D341Med (cell line): ENCODE results near the gene NNMT.
"Not testable (repeated sequence)": the region's sequence is repeated elsewhere in the genome, so short reads cannot be mapped to it uniquely, and the experiment has no call there.

Experiments
- DNase-seq: peaks from one replicate; pipeline ENCODE4 v3.0.0; 2012; ENCODE audit warnings: low spot score

NNMT gene

GRCh38 chr11:114310095-114310494 is 13.9 kb downstream of the NNMT start:
- DNase-seq, result no peak

- DNase-seq, result no peak
Measured at GRCh38 chr11:114311946-114312345, 15.7 kb downstream of the NNMT start.

GRCh38 chr11:114314096-114314495 is 17.9 kb downstream of the NNMT start:
- DNase-seq, result no peak

- DNase-seq, result no peak
Measured at GRCh38 chr11:114315749-114316368, 19.7 kb downstream of the NNMT start.

- DNase-seq, result no peak
Measured at GRCh38 chr11:114316980-114317786, 21.0 kb downstream of the NNMT start.

GRCh38 chr11:114317787-114318137 is 21.6 kb downstream of the NNMT start:
- DNase-seq, result peak; percentile 39

GRCh38 chr11:114318361-114318760 is 22.2 kb downstream of the NNMT start:
- DNase-seq, result no peak

- DNase-seq, result no peak
Measured at GRCh38 chr11:114319716-114320328, 23.6 kb downstream of the NNMT start.

GRCh38 chr11:114321621-114322257 is 25.5 kb downstream of the NNMT start:
- DNase-seq, result no peak

- DNase-seq, result no peak
Measured at GRCh38 chr11:114322934-114323333, 26.7 kb downstream of the NNMT start.

- no peak for DNase-seq
Measured at GRCh38 chr11:114326151-114326550, 30.0 kb downstream of the NNMT start.

GRCh38 chr11:114326776-114327175 is 30.6 kb downstream of the NNMT start:
- DNase-seq, result no peak

GRCh38 chr11:114330373-114330772 is 34.2 kb downstream of the NNMT start:
- no peak for DNase-seq

- peak; percentile 60 for DNase-seq
Measured at GRCh38 chr11:114340311-114341131, 44.3 kb downstream of the NNMT start.

GRCh38 chr11:114341667-114342066 is 45.5 kb downstream of the NNMT start:
- DNase-seq, result not testable (repeated sequence)

GRCh38 chr11:114342476-114342875 is 46.3 kb downstream of the NNMT start:
- no peak for DNase-seq

- no peak for DNase-seq
Measured at GRCh38 chr11:114343020-114343419, 46.8 kb downstream of the NNMT start.

GRCh38 chr11:114343493-114343892 is 47.3 kb downstream of the NNMT start:
- DNase-seq, result no peak

GRCh38 chr11:114344494-114344893 is 48.3 kb downstream of the NNMT start:
- DNase-seq, result no peak

GRCh38 chr11:114345575-114346222 is 49.5 kb downstream of the NNMT start:
- no peak for DNase-seq

- no peak for DNase-seq
Measured at GRCh38 chr11:114346709-114347141, 50.5 kb downstream of the NNMT start.
